HL-60 (cell line): ENCODE measurements around the gene SMARCA4.
A peak's percentile ranks its signal among the peaks of the same experiment; 100 is the strongest.

Experiments
- DNase-seq, 2 experiments: peaks; one replicate each; pipeline ENCODE4 v3.0.0-alpha.2; 2010 to 2020; ENCODE audit warnings: low read depth in 1 of 2, low spot score in 1 of 2
- H3K27ac ChIP-seq: fragments of 250-450 bp; sonication (Bioruptor Pico); replicated peaks from 2 replicates; pipeline ENCODE4 v1.5.1; 2020; ENCODE audit warnings: mild to moderate bottlenecking, moderate library complexity
- H3K27me3 ChIP-seq: fragments of 250-450 bp; sonication (Bioruptor Pico); 2 replicates; pipeline ENCODE4 v1.5.1; 2021; ENCODE audit warnings: mild to moderate bottlenecking, moderate library complexity; ENCODE audit not compliant: insufficient read depth, poor library complexity, severe bottlenecking
- H3K4me3 ChIP-seq: replicated peaks from 2 replicates; pipeline ENCODE4 v1.5.1; 2011; ENCODE audit warnings: mild to moderate bottlenecking, control low read depth, low read length; ENCODE audit not compliant: insufficient read depth
- CTCF ChIP-seq: IDR thresholded peaks from one replicate; pipeline ENCODE4 v1.5.1; 2011; ENCODE audit warnings: low read length, control low read depth, inconsistent platforms; ENCODE audit not compliant: insufficient read depth
- GABPA ChIP-seq: IDR thresholded peaks from 2 replicates; pipeline ENCODE4 v1.6.1; 2012; ENCODE audit warnings: low read depth
- POLR2AphosphoS5 ChIP-seq: IDR thresholded peaks from 2 replicates; pipeline ENCODE4 v1.6.1; 2012; ENCODE audit warnings: low read depth
- REST ChIP-seq: IDR thresholded peaks from 2 replicates; pipeline ENCODE4 v1.6.1; 2012; ENCODE audit warnings: low read depth; ENCODE audit not compliant: insufficient replicate concordance
- SPI1 ChIP-seq: IDR thresholded peaks from 2 replicates; pipeline ENCODE4 v1.6.1; 2012; ENCODE audit warnings: low read depth, mild to moderate bottlenecking, borderline replicate concordance

Gene SMARCA4

GRCh38 chr19:11012507-11012906, 51.7 kb downstream of the SMARCA4 start:
- no peak for DNase-seq
- H3K27ac ChIP-seq: no peak overlapping the region
- H3K27me3 ChIP-seq: no peaks in the 10 kb centered on the region
- no peak for TF ChIP-seq REST
- no peak for TF ChIP-seq GABPA
- TF ChIP-seq POLR2AphosphoS5: no peak
- TF ChIP-seq SPI1: no peak
- TF ChIP-seq CTCF: no peak
- H3K4me3 ChIP-seq: no peak overlapping the region

- H3K27ac ChIP-seq: no peak overlapping the region
- H3K27me3 ChIP-seq: no peaks in the 10 kb centered on the region
- TF ChIP-seq CTCF (no peak), SPI1 (no peak), POLR2AphosphoS5 (no peak), GABPA (no peak), REST (no peak)
- no peak for DNase-seq
- H3K4me3 ChIP-seq: no peak overlapping the region
Observed at GRCh38 chr19:11013771-11014170, 52.9 kb downstream of the SMARCA4 start.

- no peak for DNase-seq
Observed at GRCh38 chr19:11014403-11014911, 53.6 kb downstream of the SMARCA4 start.

More at GRCh38 chr19:11014403-11014911, 53.6 kb downstream of the SMARCA4 start:
- Histone ChIP-seq H3K27ac (no peak overlapping the region), H3K4me3 (no peak overlapping the region), H3K27me3 (no peaks in the 10 kb centered on the region)
- peak; percentile 77 for TF ChIP-seq REST
- no peak for TF ChIP-seq GABPA
